Retinal pigment epithelial cell (primary cell): ENCODE data around the gene MYBPH.

Source experiments
- DNase-seq: peaks from one replicate; pipeline ENCODE4 v3.0.0-alpha.2; 2010; ENCODE audit warnings: low read depth
- H3K4me3 ChIP-seq: 2 replicates; pipeline ENCODE4 v1.5.1; 2011; ENCODE audit warnings: mild to moderate bottlenecking, low read length, control low read depth, moderate library complexity
- TF ChIP-seq, protein P1 (sequence below): conservative IDR thresholded peaks from 2 replicates; pipeline ENCODE4 v1.5.1; 2011; ENCODE audit warnings: low read depth, low read length, control low read depth, inconsistent platforms

The MYBPH gene

DNA sequence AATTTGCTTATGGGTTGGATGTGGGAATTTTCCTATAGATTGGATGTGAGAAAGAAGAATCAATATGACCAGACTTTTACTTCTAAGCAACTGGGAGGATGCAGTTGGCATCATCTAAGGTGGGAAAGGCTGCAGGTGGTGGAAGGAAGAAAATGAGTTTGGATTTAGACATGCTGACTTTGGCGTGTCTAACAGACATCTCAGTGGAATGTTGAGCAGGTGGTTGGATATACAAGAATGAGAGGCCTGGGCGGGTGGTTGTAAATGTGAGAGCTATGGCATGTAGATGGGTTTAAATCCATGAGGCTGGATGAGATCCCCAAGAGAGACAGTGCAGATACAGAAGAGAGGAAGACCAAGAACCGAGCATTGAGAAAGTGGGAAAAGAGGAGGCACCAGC is 37.6 kb downstream of the MYBPH start:
- no peak overlapping the region for H3K4me3 ChIP-seq
- TF ChIP-seq, protein P1, sequence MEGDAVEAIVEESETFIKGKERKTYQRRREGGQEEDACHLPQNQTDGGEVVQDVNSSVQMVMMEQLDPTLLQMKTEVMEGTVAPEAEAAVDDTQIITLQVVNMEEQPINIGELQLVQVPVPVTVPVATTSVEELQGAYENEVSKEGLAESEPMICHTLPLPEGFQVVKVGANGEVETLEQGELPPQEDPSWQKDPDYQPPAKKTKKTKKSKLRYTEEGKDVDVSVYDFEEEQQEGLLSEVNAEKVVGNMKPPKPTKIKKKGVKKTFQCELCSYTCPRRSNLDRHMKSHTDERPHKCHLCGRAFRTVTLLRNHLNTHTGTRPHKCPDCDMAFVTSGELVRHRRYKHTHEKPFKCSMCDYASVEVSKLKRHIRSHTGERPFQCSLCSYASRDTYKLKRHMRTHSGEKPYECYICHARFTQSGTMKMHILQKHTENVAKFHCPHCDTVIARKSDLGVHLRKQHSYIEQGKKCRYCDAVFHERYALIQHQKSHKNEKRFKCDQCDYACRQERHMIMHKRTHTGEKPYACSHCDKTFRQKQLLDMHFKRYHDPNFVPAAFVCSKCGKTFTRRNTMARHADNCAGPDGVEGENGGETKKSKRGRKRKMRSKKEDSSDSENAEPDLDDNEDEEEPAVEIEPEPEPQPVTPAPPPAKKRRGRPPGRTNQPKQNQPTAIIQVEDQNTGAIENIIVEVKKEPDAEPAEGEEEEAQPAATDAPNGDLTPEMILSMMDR = no peak

DNA sequence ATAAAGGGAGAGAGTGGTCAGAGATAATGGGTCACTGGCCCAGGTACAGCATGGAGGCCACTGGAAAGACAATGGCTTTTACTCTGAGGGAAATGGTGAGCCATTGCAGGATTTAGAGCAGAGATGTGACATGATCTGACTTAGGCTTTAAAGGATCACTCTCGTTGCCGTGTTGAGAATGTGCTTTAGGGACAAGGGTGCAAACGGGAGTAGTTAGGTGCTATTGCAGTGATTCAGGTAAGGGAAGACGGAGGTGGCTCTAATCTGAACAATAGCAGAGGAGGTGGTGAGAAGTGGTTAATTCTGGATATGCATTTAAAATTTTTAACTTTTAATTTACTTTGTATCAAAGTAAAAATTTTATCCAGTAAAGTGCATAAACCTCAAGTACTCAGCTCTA is 38.3 kb downstream of the MYBPH start:
- no peak overlapping the region for H3K4me3 ChIP-seq
- DNase-seq = no peak
- TF ChIP-seq, protein P1 = no peak

More for the DNA sequence above, 37.6 kb downstream of the MYBPH start:
- no peak for DNase-seq

DNA sequence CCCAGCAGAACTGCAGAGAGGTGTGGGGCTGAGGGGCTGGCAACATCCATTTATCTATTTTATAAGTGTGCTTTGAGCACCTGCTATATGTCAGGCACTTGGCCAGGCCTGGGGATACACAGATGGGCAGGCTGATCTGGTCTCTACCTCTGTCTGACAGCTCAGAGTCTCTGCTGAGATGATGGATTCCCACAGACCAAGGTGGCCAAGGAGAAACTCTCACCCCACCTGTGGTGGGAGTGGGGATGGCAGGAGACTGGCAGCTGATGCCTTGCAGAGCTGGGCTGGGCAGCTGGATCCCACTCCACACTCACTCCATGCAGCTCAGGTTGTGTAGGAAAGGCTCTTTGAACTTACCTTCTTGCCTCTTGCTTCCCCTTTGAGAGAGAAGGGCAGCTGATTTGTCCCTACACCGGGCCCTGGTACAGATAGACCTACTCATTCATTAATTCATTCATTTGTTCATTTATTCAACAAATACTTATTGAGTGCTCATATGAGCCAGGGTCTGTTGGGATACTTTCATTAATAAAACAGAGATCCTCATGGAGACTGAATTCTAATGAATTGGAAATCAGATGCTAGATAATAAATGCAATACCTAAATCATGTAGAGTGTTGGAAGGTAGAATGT is 39.1 kb downstream of the MYBPH start:
- TF ChIP-seq, protein P1 = peak; percentile 20
- DNase-seq = no peak
- H3K4me3 ChIP-seq = no peak overlapping the region

DNA sequence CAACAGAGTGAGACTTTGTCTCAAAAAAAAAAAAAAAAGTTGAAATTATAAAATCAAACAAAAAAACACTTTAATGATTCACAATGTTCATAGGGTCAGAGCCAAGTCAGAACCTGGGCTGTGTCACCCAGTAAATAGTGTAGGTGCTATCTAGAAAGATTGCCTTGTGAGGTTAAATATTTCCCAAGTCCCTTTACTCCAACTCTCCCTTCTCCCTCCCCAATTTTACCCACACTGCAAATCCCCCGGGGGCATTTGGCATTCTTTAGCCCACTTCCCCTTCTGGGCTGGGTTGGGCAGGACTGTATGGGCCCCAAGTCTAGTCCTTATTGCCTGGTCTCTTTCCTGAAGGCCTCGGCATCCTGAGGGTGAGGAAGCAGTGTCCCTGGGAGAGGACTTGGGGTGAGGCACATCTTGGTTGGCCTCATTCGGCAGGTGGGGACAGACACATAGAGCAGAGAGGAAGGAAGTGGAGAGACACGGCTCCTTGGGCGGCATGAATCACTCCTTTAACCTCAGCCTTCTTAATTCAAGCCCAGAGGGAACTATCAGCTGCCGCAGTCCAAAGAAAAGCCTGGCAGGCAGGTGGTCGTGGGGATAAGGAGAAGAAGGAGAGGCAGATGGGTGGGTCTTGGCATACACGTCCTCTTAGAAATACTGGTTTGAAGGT is 39.9 kb downstream of the MYBPH start:
- H3K4me3 ChIP-seq = no peak overlapping the region
- TF ChIP-seq, protein P1 = no peak
- DNase-seq = no peak

DNA sequence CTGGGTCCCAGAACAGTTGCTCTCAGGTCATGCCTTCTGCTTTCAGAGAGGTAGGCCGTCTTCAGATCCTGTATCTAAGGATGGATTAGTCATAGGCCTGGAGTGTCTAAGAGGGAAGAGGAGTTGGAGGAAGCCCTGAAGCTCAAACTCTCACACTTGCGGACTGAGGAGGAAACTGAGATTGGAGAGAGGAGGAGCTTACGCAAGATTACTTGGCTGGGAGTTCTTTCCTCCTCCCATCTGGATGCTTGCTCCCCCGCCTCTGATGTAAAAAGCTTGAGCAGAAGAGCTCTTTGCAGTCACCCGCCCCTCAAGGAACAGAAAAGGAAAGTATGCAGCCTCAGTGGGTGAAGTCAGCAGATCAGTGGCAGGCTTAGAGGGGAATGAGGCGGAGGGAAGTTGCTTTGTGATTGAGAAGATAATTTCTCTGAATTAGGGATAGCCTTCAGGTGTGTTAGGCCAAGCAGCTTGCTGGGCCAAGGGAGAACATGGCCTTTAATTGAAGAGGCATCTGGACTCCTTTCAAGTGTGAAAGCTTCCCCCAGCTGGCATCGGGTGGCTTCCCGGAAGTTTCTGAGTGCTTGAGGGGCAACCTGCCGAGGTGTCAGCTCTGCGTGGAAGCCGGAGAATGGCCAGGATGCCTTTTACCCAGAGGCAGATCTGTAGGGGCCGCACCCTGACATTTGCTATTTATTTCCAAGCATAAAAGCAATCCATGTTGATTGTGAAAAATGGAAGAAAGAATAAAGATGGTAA is 41.5 kb downstream of the MYBPH start:
- TF ChIP-seq, protein P1 = no peak
- DNase-seq = no peak
- H3K4me3 ChIP-seq = no peak overlapping the region

DNA sequence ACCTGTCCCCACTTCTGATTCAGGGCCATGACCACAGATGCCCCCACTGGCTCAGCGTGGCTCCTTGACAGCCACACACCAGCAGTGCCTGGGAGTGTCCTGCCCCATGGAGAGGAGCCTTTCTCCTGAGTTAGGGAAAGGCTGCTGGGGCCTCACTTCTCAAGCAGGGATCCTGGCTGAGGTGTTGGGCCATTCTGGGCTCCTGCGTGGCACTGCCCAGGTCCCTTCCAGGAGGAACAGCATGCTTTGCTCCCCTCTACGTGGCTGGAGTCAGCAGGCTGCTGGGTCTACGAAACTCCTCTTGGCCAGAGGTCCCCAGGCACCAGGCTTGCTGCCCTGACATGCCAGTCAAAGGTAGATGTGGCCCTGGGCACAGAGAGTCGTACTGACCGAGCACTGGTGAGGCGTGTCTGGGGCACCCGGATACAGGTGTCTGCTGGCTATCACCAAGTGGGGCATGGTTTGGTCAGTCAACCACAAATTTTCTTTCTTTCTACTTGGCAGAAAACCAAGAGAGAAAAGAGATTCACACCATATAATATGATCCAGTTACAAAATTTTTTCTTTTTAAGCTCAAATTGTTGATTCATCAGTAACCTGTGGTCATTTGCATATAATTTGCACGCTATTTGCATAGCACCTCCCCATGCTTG is 44.0 kb downstream of the MYBPH start:
- H3K4me3 ChIP-seq = no peak overlapping the region
- no peak for DNase-seq
- TF ChIP-seq, protein P1 = no peak
